RWPE2 (cell line): Measurements from ENCODE around the gene RADIL.

ENCODE experiments used
- ATAC-seq: fragments of 200-7000 bp; cut with Tn5 transposase; 3 replicates; pipeline ENCODE4 v1.9.1; 2021; ENCODE audit warnings: low read depth
- DNase-seq: peaks from one replicate; pipeline ENCODE4 v3.0.0-alpha.2; 2020; ENCODE audit warnings: low spot score
- H3K27ac ChIP-seq: fragments of 450-650 bp; 2 replicates; pipeline ENCODE4 v1.5.1; 2017; ENCODE audit warnings: mild to moderate bottlenecking; ENCODE audit not compliant: poor library complexity, severe bottlenecking
- H3K27me3 ChIP-seq: fragments of 250-450 bp; sonication (Bioruptor Pico); 2 replicates; pipeline ENCODE4 v1.5.1; 2021; ENCODE audit warnings: mild to moderate bottlenecking, moderate library complexity; ENCODE audit not compliant: insufficient read depth, poor library complexity, severe bottlenecking
- H3K36me3 ChIP-seq: fragments of 250-450 bp; sonication (Bioruptor Pico); 2 replicates; pipeline ENCODE4 v1.5.1; 2020; ENCODE audit warnings: low read depth, mild to moderate bottlenecking, moderate library complexity
- H3K4me1 ChIP-seq: fragments of 250-450 bp; sonication (Bioruptor Pico); 2 replicates; pipeline ENCODE4 v1.5.1; 2021; ENCODE audit warnings: mild to moderate bottlenecking, moderate library complexity; ENCODE audit not compliant: insufficient read depth, poor library complexity, severe bottlenecking
- H3K4me3 ChIP-seq: fragments of 250-450 bp; sonication (Bioruptor Pico); 2 replicates; pipeline ENCODE4 v1.5.1; 2021; ENCODE audit warnings: mild to moderate bottlenecking, moderate library complexity; ENCODE audit not compliant: severe bottlenecking
- H3K9me3 ChIP-seq: fragments of 250-450 bp; sonication (Bioruptor Pico); 2 replicates; pipeline ENCODE4 v1.5.1; 2021; ENCODE audit warnings: mild to moderate bottlenecking, moderate library complexity; ENCODE audit not compliant: severe bottlenecking
- TF ChIP-seq, protein P1 (sequence below): fragments of 450-650 bp; IDR thresholded peaks from one replicate; pipeline ENCODE4 v1.5.1; 2017; ENCODE audit warnings: mild to moderate bottlenecking, moderate library complexity; ENCODE audit not compliant: poor library complexity, severe bottlenecking

The RADIL gene

DNA sequence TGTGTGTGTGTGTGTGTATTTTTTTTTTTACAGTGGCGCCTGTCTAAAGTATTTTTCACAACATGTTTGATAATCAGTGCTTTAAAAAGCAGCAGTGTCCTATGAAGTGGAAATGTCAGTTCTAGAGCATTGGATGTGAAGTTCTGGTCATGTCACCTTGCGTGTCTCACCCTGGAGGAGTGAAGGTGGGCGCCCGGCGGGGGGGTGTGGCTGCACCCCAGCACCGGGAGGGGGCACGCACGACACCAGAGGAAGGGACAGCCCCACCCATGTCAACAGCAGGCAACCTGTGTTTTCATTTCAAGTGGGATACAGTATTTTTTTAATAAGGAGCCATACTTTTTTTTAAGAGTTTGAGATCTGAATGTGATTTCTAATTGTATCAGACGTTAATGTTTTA is 112.6 kb downstream of the RADIL start:
- no peak for ATAC-seq
- H3K36me3 ChIP-seq, result peaks cover 12% of the 10 kb centered on the region; the same call in 1 of the 2 replicates
- TF ChIP-seq, protein P1, sequence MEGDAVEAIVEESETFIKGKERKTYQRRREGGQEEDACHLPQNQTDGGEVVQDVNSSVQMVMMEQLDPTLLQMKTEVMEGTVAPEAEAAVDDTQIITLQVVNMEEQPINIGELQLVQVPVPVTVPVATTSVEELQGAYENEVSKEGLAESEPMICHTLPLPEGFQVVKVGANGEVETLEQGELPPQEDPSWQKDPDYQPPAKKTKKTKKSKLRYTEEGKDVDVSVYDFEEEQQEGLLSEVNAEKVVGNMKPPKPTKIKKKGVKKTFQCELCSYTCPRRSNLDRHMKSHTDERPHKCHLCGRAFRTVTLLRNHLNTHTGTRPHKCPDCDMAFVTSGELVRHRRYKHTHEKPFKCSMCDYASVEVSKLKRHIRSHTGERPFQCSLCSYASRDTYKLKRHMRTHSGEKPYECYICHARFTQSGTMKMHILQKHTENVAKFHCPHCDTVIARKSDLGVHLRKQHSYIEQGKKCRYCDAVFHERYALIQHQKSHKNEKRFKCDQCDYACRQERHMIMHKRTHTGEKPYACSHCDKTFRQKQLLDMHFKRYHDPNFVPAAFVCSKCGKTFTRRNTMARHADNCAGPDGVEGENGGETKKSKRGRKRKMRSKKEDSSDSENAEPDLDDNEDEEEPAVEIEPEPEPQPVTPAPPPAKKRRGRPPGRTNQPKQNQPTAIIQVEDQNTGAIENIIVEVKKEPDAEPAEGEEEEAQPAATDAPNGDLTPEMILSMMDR, result no peak
- H3K27ac ChIP-seq, result no peak overlapping the region
- no peaks in the 10 kb centered on the region for H3K9me3 ChIP-seq
- H3K4me1 ChIP-seq, result no peaks in the 10 kb centered on the region
- H3K27me3 ChIP-seq, result no peaks in the 10 kb centered on the region
- no peak overlapping the region for H3K4me3 ChIP-seq
- DNase-seq, result no peak

DNA sequence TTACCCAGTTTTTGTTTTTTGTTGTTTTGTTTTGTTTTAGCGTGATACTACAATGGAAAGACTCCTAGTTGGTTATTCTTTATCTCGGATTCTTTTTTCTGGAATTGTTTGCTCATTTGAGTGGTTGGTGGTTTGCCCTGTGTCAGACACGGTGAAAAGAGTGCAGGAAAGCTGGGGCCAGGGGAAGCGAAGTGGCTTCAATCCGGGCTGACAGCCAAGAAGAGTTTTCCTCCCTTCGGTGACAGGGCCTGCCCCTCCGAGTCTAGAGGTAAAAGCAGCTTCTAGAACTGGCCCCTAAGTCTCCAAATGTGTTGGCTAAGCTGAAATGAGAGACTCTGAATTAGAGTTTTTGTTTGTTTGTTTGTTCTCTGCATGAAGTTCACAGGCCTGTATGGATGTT is 113.8 kb downstream of the RADIL start:
- Histone ChIP-seq H3K27ac (no peak overlapping the region), H3K9me3 (no peaks in the 10 kb centered on the region), H3K36me3 (peaks cover 13% of the 10 kb centered on the region; the same call in 1 of the 2 replicates), H3K27me3 (no peaks in the 10 kb centered on the region), H3K4me1 (no peaks in the 10 kb centered on the region), H3K4me3 (no peak overlapping the region)
- DNase-seq (no peak), ATAC-seq (no peak)
- TF ChIP-seq, protein P1, result no peak

DNA sequence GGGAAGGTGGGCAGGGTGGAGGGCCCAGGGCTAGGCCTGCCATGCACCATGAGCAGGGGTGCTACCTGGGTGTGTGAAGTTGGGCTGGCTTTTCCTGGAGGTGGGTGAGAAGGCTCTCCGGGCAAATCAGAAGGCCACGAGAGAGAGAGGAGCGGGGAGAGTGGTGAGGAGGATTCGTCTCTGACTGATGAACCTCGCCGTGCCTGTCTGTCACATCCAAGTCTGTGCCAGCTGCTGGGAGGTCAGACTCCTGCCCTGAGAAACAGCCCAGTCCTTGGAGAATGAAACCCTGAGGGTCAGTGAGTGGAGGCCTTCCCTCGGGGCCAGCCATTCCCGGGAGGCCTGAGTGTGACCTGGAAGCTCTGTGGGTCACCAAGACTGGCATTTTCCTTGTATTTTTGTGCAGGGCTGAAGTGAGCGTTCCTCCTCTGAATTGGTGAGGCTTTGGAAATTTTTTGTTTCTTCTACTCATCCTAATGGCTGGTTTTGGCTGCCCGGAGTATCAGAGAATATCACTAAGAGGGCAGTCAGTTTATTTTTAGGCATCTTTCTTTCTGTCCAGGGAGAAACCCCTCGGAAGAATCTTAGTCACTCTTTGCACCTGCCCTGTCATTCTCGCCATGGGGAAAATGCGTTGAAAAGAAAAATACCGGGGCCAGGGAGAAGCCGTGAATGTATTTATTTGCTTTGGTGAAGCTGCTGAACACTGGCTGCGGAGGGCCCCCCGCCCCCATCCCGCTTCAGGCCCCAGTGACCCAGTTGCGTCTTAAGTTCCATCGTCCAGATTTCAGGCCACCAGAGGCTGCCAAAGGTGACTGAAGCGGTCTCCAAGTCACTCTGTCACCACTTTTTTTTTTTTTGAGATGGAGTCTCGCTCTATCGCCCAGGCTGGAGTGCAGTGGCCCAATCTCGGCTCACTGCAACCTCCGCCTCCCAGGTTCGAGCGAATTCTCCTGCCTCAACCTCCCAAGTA is 114.6 kb downstream of the RADIL start:
- peaks cover 21% of the 10 kb centered on the region for H3K36me3 ChIP-seq
- no peaks in the 10 kb centered on the region for H3K4me1 ChIP-seq
- no peaks in the 10 kb centered on the region for H3K27me3 ChIP-seq
- no peak for DNase-seq
- no peak overlapping the region for H3K4me3 ChIP-seq
- no peak overlapping the region for H3K27ac ChIP-seq
- TF ChIP-seq, protein P1, result no peak
- H3K9me3 ChIP-seq, result no peaks in the 10 kb centered on the region
- ATAC-seq, result no peak

DNA sequence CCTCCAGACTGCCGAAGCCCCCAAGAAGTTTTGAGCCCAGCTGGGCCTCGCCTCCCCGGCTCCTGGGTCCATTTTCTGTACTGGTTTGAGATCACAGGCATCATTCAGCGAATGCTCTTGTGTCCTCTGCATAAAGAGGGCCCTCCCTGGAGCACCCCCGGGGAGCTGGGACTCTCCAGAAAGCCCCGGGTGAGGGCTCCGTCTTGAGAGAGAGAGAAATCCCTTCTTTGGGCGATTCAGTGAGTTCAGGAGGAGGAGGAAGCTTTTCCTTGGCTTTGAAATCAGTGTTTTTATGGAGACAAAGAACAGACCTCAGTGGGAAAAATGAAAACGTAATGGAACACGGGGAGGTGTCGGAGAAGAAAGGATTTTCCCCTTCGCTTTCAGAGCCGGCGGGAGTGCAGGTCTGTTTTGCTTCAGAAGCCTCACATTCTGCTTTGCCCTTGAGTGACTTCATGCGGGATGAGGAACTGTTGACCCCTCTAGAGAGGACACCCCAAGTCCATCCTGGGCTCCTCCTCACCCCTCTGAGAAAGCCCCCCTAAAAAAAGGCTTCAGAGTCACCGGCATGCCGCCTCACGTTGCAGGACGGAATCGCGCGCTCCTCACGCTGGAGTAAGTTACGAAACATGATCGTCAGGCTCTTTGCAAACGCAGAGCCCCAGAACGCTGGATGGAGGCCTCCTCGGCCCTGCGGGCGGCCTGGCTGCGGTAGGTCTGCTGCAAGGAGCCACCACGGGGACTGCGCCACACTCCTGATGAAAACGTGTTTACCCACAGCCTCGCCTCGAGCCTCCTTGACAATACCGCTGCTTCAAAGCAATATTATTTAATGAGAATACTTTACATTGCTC is 116.6 kb downstream of the RADIL start:
- DNase-seq, result no peak
- ATAC-seq, result no peak

More for the DNA sequence above, 116.6 kb downstream of the RADIL start:
- H3K4me1 ChIP-seq, result no peaks in the 10 kb centered on the region
- no peaks in the 10 kb centered on the region for H3K27me3 ChIP-seq
- no peaks in the 10 kb centered on the region for H3K9me3 ChIP-seq
- peaks cover 41% of the 10 kb centered on the region for H3K36me3 ChIP-seq
- TF ChIP-seq, protein P1, result no peak
- H3K27ac ChIP-seq, result no peak overlapping the region
- H3K4me3 ChIP-seq, result no peak overlapping the region
